Muscle layer of duodenum (tissue), 2 donors: Measurements from ENCODE around the gene NTF4.
"Not testable (repeated sequence)": the region's sequence is repeated elsewhere in the genome, so short reads cannot be mapped to it uniquely, and the experiment has no call there.

Source experiments
- H3K27ac ChIP-seq: one replicate; pipeline ENCODE4 v1.7.0; 2013; ENCODE audit warnings: mild to moderate bottlenecking, low read length
- H3K27me3 ChIP-seq: one replicate; pipeline ENCODE4 v1.7.0; 2013; ENCODE audit warnings: low read depth, mild to moderate bottlenecking, control low read depth, low read length
- H3K36me3 ChIP-seq, 2 donors: one replicate each; pipeline ENCODE4 v1.7.0; 2013; ENCODE audit warnings: low read length in 2 of 2, control low read depth in 1 of 2, mild to moderate bottlenecking in 1 of 2; ENCODE audit not compliant: insufficient read depth in 2 of 2, control insufficient read depth in 1 of 2
- H3K4me1 ChIP-seq, 2 donors: one replicate each; pipeline ENCODE4 v1.7.0; 2013; ENCODE audit warnings: low read length in 2 of 2, mild to moderate bottlenecking in 2 of 2, control low read depth in 1 of 2, moderate library complexity in 1 of 2; ENCODE audit not compliant: insufficient read depth in 2 of 2, control insufficient read depth in 1 of 2
- H3K4me3 ChIP-seq, 2 donors: one replicate each; pipeline ENCODE4 v1.7.0; 2013; ENCODE audit warnings: low read length in 2 of 2, low read depth in 1 of 2, mild to moderate bottlenecking in 1 of 2
- H3K9me3 ChIP-seq, 2 donors: one replicate each; pipeline ENCODE4 v1.7.0; 2013; ENCODE audit warnings: low read length in 2 of 2, control low read depth in 1 of 2, mild to moderate bottlenecking in 1 of 2; ENCODE audit not compliant: control insufficient read depth in 1 of 2
- donor health status: healthy.

The NTF4 gene

GRCh38 chr19:49085020-49085867 is 20.6 kb upstream of the NTF4 start, which contains the start of gene SNRNP70:
Gene SNRNP70 (plus strand): TSS chr19:49085451. CDS start chr19:49086415, 964 bp downstream.
- H3K4me1 ChIP-seq: peaks cover 9 to 21% of the 10 kb centered on the region in 2 donors
- H3K27me3 ChIP-seq: no peaks in the 10 kb centered on the region
- no peaks in the 10 kb centered on the region for H3K9me3 ChIP-seq
- peak within 1 kb of the TSS; percentile 84 for H3K27ac ChIP-seq
- peak within 1 kb of the TSS; percentile 97 to 99 for H3K4me3 ChIP-seq
- peaks cover 8 to 10% of the 10 kb centered on the region in 2 donors for H3K36me3 ChIP-seq

- Histone ChIP-seq H3K4me3 (peak overlapping the region; percentile 60 to 97), H3K27me3 (no peaks in the 10 kb centered on the region), H3K4me1 (peaks cover 9 to 21% of the 10 kb centered on the region in 2 donors), H3K36me3 (peaks cover 5% of the 10 kb centered on the region in 2 donors), H3K9me3 (no peaks in the 10 kb centered on the region), H3K27ac (peak overlapping the region; percentile 84)
These were observed 19.8 kb upstream of the NTF4 start for GRCh38 chr19:49084206-49085019.

- Histone ChIP-seq H3K4me3 (no peak overlapping the region), H3K27me3 (no peaks in the 10 kb centered on the region), H3K27ac (no peak overlapping the region), H3K9me3 (no peaks in the 10 kb centered on the region), H3K36me3 (no peaks in the 10 kb centered on the region), H3K4me1 (peaks cover 2 to 4% of the 10 kb centered on the region in 2 donors)
These were observed 16.7 kb upstream of the NTF4 start for GRCh38 chr19:49081273-49081672.

GRCh38 chr19:49080392-49080791 is 15.8 kb upstream of the NTF4 start:
- Histone ChIP-seq H3K27ac (no peak overlapping the region), H3K27me3 (no peaks in the 10 kb centered on the region), H3K9me3 (no peaks in the 10 kb centered on the region), H3K4me3 (no peak overlapping the region), H3K4me1 (no peaks in the 10 kb centered on the region), H3K36me3 (no peaks in the 10 kb centered on the region)

- not testable (repeated sequence) for H3K36me3 ChIP-seq, H3K27ac ChIP-seq, H3K4me3 ChIP-seq, H3K4me1 ChIP-seq, H3K9me3 ChIP-seq
- peaks cover 12% of the 10 kb centered on the region for H3K27me3 ChIP-seq
These were observed 10.3 kb upstream of the NTF4 start for GRCh38 chr19:49074869-49075268.

GRCh38 chr19:49073514-49074378 is 9.1 kb upstream of the NTF4 start:
- Histone ChIP-seq H3K9me3 (no peaks in the 10 kb centered on the region), H3K27ac (no peak overlapping the region), H3K27me3 (peaks cover 17% of the 10 kb centered on the region), H3K36me3 (no peaks in the 10 kb centered on the region), H3K4me1 (no peaks in the 10 kb centered on the region), H3K4me3 (no peak overlapping the region)

- H3K27me3 ChIP-seq: peaks cover 17% of the 10 kb centered on the region
- no peak overlapping the region for H3K27ac ChIP-seq
- no peak overlapping the region for H3K4me3 ChIP-seq
- no peaks in the 10 kb centered on the region for H3K4me1 ChIP-seq
- H3K36me3 ChIP-seq: no peaks in the 10 kb centered on the region
- H3K9me3 ChIP-seq: no peaks in the 10 kb centered on the region
These were observed 7.4 kb upstream of the NTF4 start for GRCh38 chr19:49071860-49072547.

GRCh38 chr19:49070416-49070815 is 5.8 kb upstream of the NTF4 start:
- peaks cover 18% of the 10 kb centered on the region for H3K27me3 ChIP-seq
- H3K4me3 ChIP-seq: no peak overlapping the region
- no peaks in the 10 kb centered on the region for H3K9me3 ChIP-seq
- H3K36me3 ChIP-seq: no peaks in the 10 kb centered on the region
- H3K27ac ChIP-seq: no peak overlapping the region
- peaks cover 0 to under 1% of the 10 kb centered on the region in 2 donors for H3K4me1 ChIP-seq

GRCh38 chr19:49069026-49069425 is 4.4 kb upstream of the NTF4 start:
- Histone ChIP-seq H3K27me3 (peaks cover 23% of the 10 kb centered on the region), H3K36me3 (no peaks in the 10 kb centered on the region), H3K27ac (no peak overlapping the region), H3K4me3 (no peak overlapping the region), H3K9me3 (no peaks in the 10 kb centered on the region), H3K4me1 (peaks cover 0 to 12% of the 10 kb centered on the region in 2 donors)

- no peaks in the 10 kb centered on the region for H3K36me3 ChIP-seq
- H3K9me3 ChIP-seq: no peaks in the 10 kb centered on the region
- peaks cover 15% of the 10 kb centered on the region for H3K27me3 ChIP-seq
- H3K4me3 ChIP-seq: no peak overlapping the region
- H3K4me1 ChIP-seq: peaks cover 0 to 12% of the 10 kb centered on the region in 2 donors
- no peak overlapping the region for H3K27ac ChIP-seq
These were observed 2.9 kb upstream of the NTF4 start for GRCh38 chr19:49067554-49067953.
